ENCODE data around the gene ISG20L2. TPM values are rescaled to one million over a fixed set of nuclear protein-coding genes. Genes with fewer than 3 reads are reported as not detected.

Gene ISG20L2
- total and polyA plus RNA-seq, 2 donors (not counting 3 experiments of a cell fraction or from before 2014, with no cell fraction given): 33.2 to 35.3 TPM

- ChIA-PET POLR2A (no interaction called here), CTCF (interaction anchor here (0.6 to 1.5 kb wide), 4 partner anchors 9 to 71 kb away, joined by 3 to 9 read pairs (median 4); partner anchors contain the start of genes HDGF and MRPL24)
- intact Hi-C loops (cut with micrococcal nuclease) (no loop called here), dilution Hi-C loops (cut with MboI; ENCODE audit: extremely low pct_ligation_motif_present, low sequenced_read_pairs) (no loop called here)
- no peak for FAIRE-seq
- H2AFZ ChIP-seq (ENCODE audit: low read depth, low read length): no peak overlapping the region
- H4K20me1 ChIP-seq (replicated peaks; ENCODE audit: control insufficient read depth, extremely low read depth, insufficient read depth, low read length): no peaks in the 10 kb centered on the region
- H3K4me1 ChIP-seq (ENCODE audit: control insufficient read depth, extremely low read depth, insufficient read depth, low read length): no peaks in the 10 kb centered on the region
- no peaks in the 10 kb centered on the region for H3K9me1 ChIP-seq (replicated peaks; ENCODE audit: control insufficient read depth, extremely low read depth, insufficient read depth, low read length)
- no peak for TF ChIP-seq JUN (IDR thresholded peaks at IDR 0.05; ENCODE audit: borderline replicate concordance, insufficient read depth, insufficient read length, low read depth)
- TF ChIP-seq MAX (IDR thresholded peaks at IDR 0.05; ENCODE audit: insufficient read depth, insufficient read length): no peak
- no peak for TF ChIP-seq EZH2 (IDR thresholded peaks at IDR 0.05; ENCODE audit: borderline replicate concordance, low read depth, low read length, severe bottlenecking)
- TF ChIP-seq MYC (IDR thresholded peaks at IDR 0.05; ENCODE audit: low read depth, low read length): no peak
- no peak for TF ChIP-seq POLR2AphosphoS5 (IDR thresholded peaks at IDR 0.05; ENCODE audit: insufficient read depth, low read depth, low read length)
- TF ChIP-seq CTCF (IDR thresholded peaks at IDR 0.05; ENCODE audit: extremely low read depth in 1 of 2, insufficient read depth in 1 of 2, low read depth in 1 of 2, low read length in 2 of 2): no peak
- TF ChIP-seq FOS (IDR thresholded peaks at IDR 0.05; ENCODE audit: borderline replicate concordance, insufficient read depth, low read length): no peak
- no peak for TF ChIP-seq GATA2 (IDR thresholded peaks at IDR 0.05; ENCODE audit: insufficient read depth, insufficient read length, low read depth, low read length)
- no peak for TF ChIP-seq POLR2A (IDR thresholded peaks at IDR 0.05; ENCODE audit: low read depth, low read length)
- no peaks in the 10 kb centered on the region for H3K27me3 ChIP-seq (ENCODE audit: control insufficient read depth in 2 of 2, insufficient read depth in 2 of 2, low read length in 2 of 2)
- H3K4me3 ChIP-seq (replicated peaks in 1 of 3; ENCODE audit: insufficient read depth in 1 of 3, low read depth in 1 of 3, low read length in 3 of 3): no peak overlapping the region
- no peak overlapping the region for H3K27ac ChIP-seq (ENCODE audit: insufficient read depth, low read depth, low read length)
- H3K9ac ChIP-seq (replicated peaks; ENCODE audit: extremely low read depth, insufficient read depth, low read length): no peak overlapping the region
- BruUV-seq (replicated peaks): no TSS peak
- no peaks in the 10 kb centered on the region for H3K36me3 ChIP-seq (ENCODE audit: control insufficient read depth in 2 of 2, extremely low read depth in 1 of 2, insufficient read depth in 2 of 2, low read length in 2 of 2)
- H3K4me2 ChIP-seq (ENCODE audit: insufficient read depth, low read length): no peak overlapping the region
- no peak for DNase-seq (ENCODE audit: low read depth, low spot score)
- no peaks in the 10 kb centered on the region for H3K79me2 ChIP-seq (ENCODE audit: control insufficient read depth, insufficient read depth, low read length)
- H3K9me3 ChIP-seq (replicated peaks; ENCODE audit: control insufficient read depth, insufficient read depth, low read length): no peaks in the 10 kb centered on the region
These were observed 32.2 kb upstream of the ISG20L2 start for GRCh38 chr1:156760796-156761104.

Data from endothelial cell of umbilical vein (primary cell).